Trophoblast cell (in vitro differentiated cells and primary cell): ENCODE data around the gene ITGBL1.

Experiments
- DNase-seq, 2 donors: peaks; one replicate each; pipeline ENCODE4 v3.0.0-alpha.2; 2016
- H2AFZ ChIP-seq: 2 replicates; pipeline ENCODE4 v1.6.1; 2013; ENCODE audit warnings: low read length, moderate library complexity, mild to moderate bottlenecking; ENCODE audit not compliant: insufficient read depth, poor library complexity
- H2AK5ac ChIP-seq: 2 replicates; pipeline ENCODE4 v1.6.1; 2013; ENCODE audit warnings: mild to moderate bottlenecking, low read length
- H2BK120ac ChIP-seq: 2 replicates; pipeline ENCODE4 v1.6.1; 2013; ENCODE audit warnings: low read length, mild to moderate bottlenecking, moderate library complexity; ENCODE audit not compliant: insufficient read depth, poor library complexity
- H2BK12ac ChIP-seq: 2 replicates; pipeline ENCODE4 v1.6.1; 2013; ENCODE audit warnings: mild to moderate bottlenecking, low read length, moderate library complexity
- H2BK5ac ChIP-seq: 2 replicates; pipeline ENCODE4 v1.6.1; 2013; ENCODE audit warnings: low read length, low read depth, moderate library complexity, mild to moderate bottlenecking; ENCODE audit not compliant: poor library complexity
- H3K14ac ChIP-seq: 2 replicates; pipeline ENCODE4 v1.6.1; 2013; ENCODE audit warnings: mild to moderate bottlenecking, low read length
- H3K18ac ChIP-seq: 2 replicates; pipeline ENCODE4 v1.6.1; 2013; ENCODE audit warnings: mild to moderate bottlenecking, low read length
- H3K23ac ChIP-seq: 2 replicates; pipeline ENCODE4 v1.6.1; 2013; ENCODE audit warnings: low read length
- H3K27ac ChIP-seq: 2 replicates; pipeline ENCODE4 v1.5.1; 2013; ENCODE audit warnings: low read depth, mild to moderate bottlenecking, inconsistent platforms, low read length, moderate library complexity
- H3K27me3 ChIP-seq: 2 replicates; pipeline ENCODE4 v1.6.1; 2013; ENCODE audit warnings: inconsistent platforms, mild to moderate bottlenecking, low read length, moderate library complexity; ENCODE audit not compliant: insufficient read depth
- H3K36me3 ChIP-seq, 2 experiments: 1 replicate in 1 of 2; 2 replicates in 1 of 2; pipeline ENCODE4 v1.6.1; 2013; ENCODE audit warnings: low read length in 2 of 2, mild to moderate bottlenecking in 2 of 2, moderate library complexity in 1 of 2; ENCODE audit not compliant: insufficient read depth in 2 of 2, control insufficient read depth in 1 of 2
- H3K4ac ChIP-seq: 2 replicates; pipeline ENCODE4 v1.6.1; 2013; ENCODE audit warnings: low read depth, mild to moderate bottlenecking, low read length, moderate library complexity
- H3K4me1 ChIP-seq, 2 experiments: 1 replicate in 1 of 2; 2 replicates in 1 of 2; pipeline ENCODE4 v1.6.1; 2013; ENCODE audit warnings: low read length in 2 of 2, mild to moderate bottlenecking in 2 of 2, moderate library complexity in 1 of 2; ENCODE audit not compliant: insufficient read depth in 2 of 2, control insufficient read depth in 1 of 2
- H3K4me2 ChIP-seq: 2 replicates; pipeline ENCODE4 v1.6.1; 2013; ENCODE audit warnings: inconsistent platforms, mild to moderate bottlenecking, low read length, moderate library complexity
- H3K4me3 ChIP-seq: 2 replicates; pipeline ENCODE4 v1.5.1; 2013; ENCODE audit warnings: mild to moderate bottlenecking, low read depth, low read length, inconsistent platforms
- H3K79me1 ChIP-seq: one replicate; pipeline ENCODE4 v1.6.1; 2013; ENCODE audit warnings: low read length
- H3K79me2 ChIP-seq: 2 replicates; pipeline ENCODE4 v1.6.1; 2013; ENCODE audit warnings: low read length, mild to moderate bottlenecking; ENCODE audit not compliant: control insufficient read depth, insufficient read depth, poor library complexity
- H3K9ac ChIP-seq: 2 replicates; pipeline ENCODE4 v1.6.1; 2013; ENCODE audit warnings: mild to moderate bottlenecking, low read length
- H3K9me3 ChIP-seq: 2 replicates; pipeline ENCODE4 v1.6.1; 2013; ENCODE audit warnings: low read depth, mild to moderate bottlenecking, control low read depth, inconsistent platforms, low read length; ENCODE audit not compliant: insufficient read depth
- H4K12ac ChIP-seq: 2 replicates; pipeline ENCODE4 v1.6.1; 2013; ENCODE audit warnings: low read depth, mild to moderate bottlenecking, low read length, moderate library complexity
- H4K8ac ChIP-seq: 2 replicates; pipeline ENCODE4 v1.6.1; 2013; ENCODE audit warnings: low read depth, mild to moderate bottlenecking, low read length, moderate library complexity
- H4K91ac ChIP-seq: one replicate; pipeline ENCODE4 v1.6.1; 2013; ENCODE audit warnings: low read depth, mild to moderate bottlenecking, low read length, moderate library complexity
- WGBS: extraction: QIAGEN DNeasy Blood & Tissue Kit; methylation state at CpG from one replicate; pipeline ENCODE4 v1.1.7; 2013; ENCODE audit warnings: missing lambda C conversion rate; ENCODE audit not compliant: insufficient read length, insufficient coverage; ENCODE audit errors: extremely low coverage; 5-methylcytosine and 5-hydroxymethylcytosine counted together

ITGBL1 gene

GRCh38 chr13:101698400-101698799 lies 245.9 kb downstream of the ITGBL1 start:
- Histone ChIP-seq H2AFZ (no peak overlapping the region), H2BK12ac (no peak overlapping the region), H2BK5ac (no peak overlapping the region), H3K14ac (no peak overlapping the region), H3K4me3 (no peak overlapping the region), H3K9me3 (no peaks in the 10 kb centered on the region), H3K18ac (no peak overlapping the region), H3K36me3 (no peaks in the 10 kb centered on the region), H4K12ac (no peak overlapping the region), H3K23ac (no peak overlapping the region), H4K8ac (no peak overlapping the region), H3K9ac (no peak overlapping the region), H3K27me3 (no peaks in the 10 kb centered on the region), H3K79me2 (no peaks in the 10 kb centered on the region), H3K4me1 (no peaks in the 10 kb centered on the region), H3K27ac (no peak overlapping the region), H3K4me2 (no peak overlapping the region), H3K79me1 (no peaks in the 10 kb centered on the region), H2AK5ac (no peak overlapping the region), H2BK120ac (no peak overlapping the region), H4K91ac (no peak overlapping the region), H3K4ac (no peak overlapping the region)
- WGBS, result no CpG with 5 or more reads among the region's 2 CpGs
- DNase-seq, result no peak

- Histone ChIP-seq H2BK5ac (no peak overlapping the region), H3K14ac (no peak overlapping the region), H3K27me3 (no peaks in the 10 kb centered on the region), H2BK120ac (no peak overlapping the region), H3K23ac (no peak overlapping the region), H3K4me3 (no peak overlapping the region), H3K18ac (no peak overlapping the region), H3K36me3 (no peaks in the 10 kb centered on the region), H4K91ac (no peak overlapping the region), H3K79me1 (no peaks in the 10 kb centered on the region), H2AFZ (no peak overlapping the region), H2BK12ac (no peak overlapping the region), H4K12ac (no peak overlapping the region), H3K79me2 (no peaks in the 10 kb centered on the region), H2AK5ac (no peak overlapping the region), H4K8ac (no peak overlapping the region), H3K27ac (no peak overlapping the region), H3K9ac (no peak overlapping the region), H3K4ac (no peak overlapping the region), H3K9me3 (no peaks in the 10 kb centered on the region), H3K4me1 (no peaks in the 10 kb centered on the region), H3K4me2 (no peak overlapping the region)
- DNase-seq, result no peak
- no CpG with 5 or more reads among the region's 3 CpGs for WGBS
Measured at GRCh38 chr13:101700598-101700997, 248.1 kb downstream of the ITGBL1 start.

- H2BK120ac ChIP-seq, result no peak overlapping the region
- H2BK12ac ChIP-seq, result no peak overlapping the region
- no peaks in the 10 kb centered on the region for H3K4me1 ChIP-seq
- H3K18ac ChIP-seq, result no peak overlapping the region
- H4K91ac ChIP-seq, result no peak overlapping the region
- no peak overlapping the region for H2AK5ac ChIP-seq
- H3K23ac ChIP-seq, result no peak overlapping the region
- no peaks in the 10 kb centered on the region for H3K79me2 ChIP-seq
- no peak overlapping the region for H3K4me2 ChIP-seq
- H2BK5ac ChIP-seq, result no peak overlapping the region
- no peak overlapping the region for H3K27ac ChIP-seq
- H3K14ac ChIP-seq, result no peak overlapping the region
- no peaks in the 10 kb centered on the region for H3K9me3 ChIP-seq
- no peak overlapping the region for H3K9ac ChIP-seq
- no peak overlapping the region for H3K4ac ChIP-seq
- no peak overlapping the region for H4K12ac ChIP-seq
- no peak for DNase-seq
- H3K36me3 ChIP-seq, result no peaks in the 10 kb centered on the region
- no peaks in the 10 kb centered on the region for H3K79me1 ChIP-seq
- no peak overlapping the region for H4K8ac ChIP-seq
- no peak overlapping the region for H3K4me3 ChIP-seq
- WGBS, result no CpG with 5 or more reads among the region's 1 CpG
- H2AFZ ChIP-seq, result no peak overlapping the region
- no peaks in the 10 kb centered on the region for H3K27me3 ChIP-seq
Measured at GRCh38 chr13:101703081-101703480, 250.6 kb downstream of the ITGBL1 start.

GRCh38 chr13:101703838-101704237 lies 251.4 kb downstream of the ITGBL1 start:
- Histone ChIP-seq H3K79me1 (no peaks in the 10 kb centered on the region), H2AK5ac (no peak overlapping the region), H3K27me3 (no peaks in the 10 kb centered on the region), H3K4ac (no peak overlapping the region), H3K9ac (no peak overlapping the region), H3K79me2 (no peaks in the 10 kb centered on the region), H4K12ac (no peak overlapping the region), H3K14ac (no peak overlapping the region), H2AFZ (no peak overlapping the region), H2BK5ac (no peak overlapping the region), H2BK120ac (no peak overlapping the region), H4K8ac (no peak overlapping the region), H3K18ac (no peak overlapping the region), H3K4me1 (no peaks in the 10 kb centered on the region), H3K4me3 (no peak overlapping the region), H3K27ac (no peak overlapping the region), H3K4me2 (no peak overlapping the region), H3K9me3 (no peaks in the 10 kb centered on the region), H4K91ac (no peak overlapping the region), H3K36me3 (no peaks in the 10 kb centered on the region), H3K23ac (no peak overlapping the region), H2BK12ac (no peak overlapping the region)
- WGBS, result no CpG with 5 or more reads among the region's 3 CpGs
- no peak for DNase-seq
